ENCODE measurements around the gene COG7.

Gene COG7

GRCh38 chr16:23452572-23453337 lies at the start of gene COG7:
COG7 (minus strand) TSS chr16:23453189; CDS start chr16:23452994, 195 bp downstream.
- peak within 1 kb of the TSS; percentile 74 for H3K4me3 ChIP-seq (ENCODE audit: low read depth, low read length)
- TF ChIP-seq CTCF (IDR thresholded peaks at IDR 0.05; ENCODE audit: borderline replicate concordance, insufficient read depth, low read depth, low read length), result no peak

GRCh38 chr16:23502466-23502865 lies 49.5 kb upstream of the COG7 start:
- no peak for TF ChIP-seq CTCF (IDR thresholded peaks at IDR 0.05; ENCODE audit: borderline replicate concordance, insufficient read depth, low read depth, low read length)

GRCh38 chr16:23501291-23501690 lies 48.3 kb upstream of the COG7 start:
- no peak overlapping the region for H3K4me3 ChIP-seq (ENCODE audit: low read depth, low read length)
- no peak for TF ChIP-seq CTCF (IDR thresholded peaks at IDR 0.05; ENCODE audit: borderline replicate concordance, insufficient read depth, low read depth, low read length)

More at GRCh38 chr16:23502466-23502865, 49.5 kb upstream of the COG7 start:
- H3K4me3 ChIP-seq (ENCODE audit: low read depth, low read length), result no peak overlapping the region

- no peak overlapping the region for H3K4me3 ChIP-seq (ENCODE audit: low read depth, low read length)
- no peak for TF ChIP-seq CTCF (IDR thresholded peaks at IDR 0.05; ENCODE audit: borderline replicate concordance, insufficient read depth, low read depth, low read length)
These were observed 47.9 kb upstream of the COG7 start for GRCh38 chr16:23500862-23501225.

- TF ChIP-seq CTCF (IDR thresholded peaks at IDR 0.05; ENCODE audit: borderline replicate concordance, insufficient read depth, low read depth, low read length), result no peak
- no peak overlapping the region for H3K4me3 ChIP-seq (ENCODE audit: low read depth, low read length)
These were observed 47.3 kb upstream of the COG7 start for GRCh38 chr16:23500212-23500861.

- no peak for TF ChIP-seq CTCF (IDR thresholded peaks at IDR 0.05; ENCODE audit: borderline replicate concordance, insufficient read depth, low read depth, low read length)
- no peak overlapping the region for H3K4me3 ChIP-seq (ENCODE audit: low read depth, low read length)
These were observed 46.8 kb upstream of the COG7 start for GRCh38 chr16:23499801-23500200.

GRCh38 chr16:23498863-23499262 lies 45.9 kb upstream of the COG7 start:
- no peak for TF ChIP-seq CTCF (IDR thresholded peaks at IDR 0.05; ENCODE audit: borderline replicate concordance, insufficient read depth, low read depth, low read length)
- H3K4me3 ChIP-seq (ENCODE audit: low read depth, low read length), result no peak overlapping the region

Data from GM12875 (cell line).